ENCODE data around the gene RNU6-1.

GRCh38 chr15:67806536-67806935, 33.3 kb downstream of the RNU6-1 start:
- TF ChIP-seq POLR2A (IDR thresholded peaks at IDR 0.05; ENCODE audit: low read length) (no peak), GATA1 (IDR thresholded peaks at IDR 0.05; ENCODE audit: low read depth, low read length) (no peak)
